Daoy (cell line): ENCODE results near the gene SCG3. TPM values are rescaled to one million over a fixed set of nuclear protein-coding genes. Genes with fewer than 3 reads are reported as not detected.

Source experiments
- DNase-seq: peaks from one replicate; pipeline ENCODE4 v3.0.0-alpha.2; 2015; ENCODE audit warnings: low read depth
- total RNA-seq: library from RNA; depleted of rRNA; stranded (reverse); fragments of >200 nt; shearing (Covaris generic); gene quantifications from 2 replicates; pipeline ENCODE4 v1.2.3, GENCODE V29; 2014

The SCG3 gene
- total RNA-seq, 1 experiment from 2014 or later, result 0.86 TPM

GRCh38 chr15:51727141-51727897 lies 46.0 kb downstream of the SCG3 start:
- DNase-seq, result peak; percentile 75

GRCh38 chr15:51731549-51732267 lies 50.4 kb downstream of the SCG3 start:
- peak; percentile 85 for DNase-seq

GRCh38 chr15:51732646-51733045 lies 51.3 kb downstream of the SCG3 start:
- DNase-seq, result no peak

GRCh38 chr15:51735228-51736010 lies 54.1 kb downstream of the SCG3 start:
- no peak for DNase-seq

GRCh38 chr15:51736069-51736468 lies 54.8 kb downstream of the SCG3 start:
- DNase-seq, result peak; percentile 50

- DNase-seq, result peak; percentile 74
Observed at GRCh38 chr15:51736751-51737521, 55.6 kb downstream of the SCG3 start.

- DNase-seq, result peak; percentile 91
Observed at GRCh38 chr15:51737522-51738305, 56.4 kb downstream of the SCG3 start, which contains the start of gene LYSMD2. LYSMD2 (minus strand) TSS chr15:51737655; CDS start chr15:51737622, 33 bp downstream.

- DNase-seq, result no peak
Observed at GRCh38 chr15:51738553-51738952, 57.2 kb downstream of the SCG3 start.

- DNase-seq, result no peak
Observed at GRCh38 chr15:51739061-51739712, 57.9 kb downstream of the SCG3 start.

- no peak for DNase-seq
Observed at GRCh38 chr15:51749307-51749706, 68.0 kb downstream of the SCG3 start.

- no peak for DNase-seq
Observed at GRCh38 chr15:51750186-51750585, 68.9 kb downstream of the SCG3 start.

- peak; percentile 79 for DNase-seq
Observed at GRCh38 chr15:51750792-51751696, 69.7 kb downstream of the SCG3 start, which contains the start of gene TMOD2. TMOD2 (plus strand) TSS chr15:51751597; CDS start chr15:51766442, 14,845 bp downstream.

- peak; percentile 81 for DNase-seq
Observed at GRCh38 chr15:51751697-51752683, 70.7 kb downstream of the SCG3 start.

GRCh38 chr15:51752888-51753287 lies 71.6 kb downstream of the SCG3 start:
- DNase-seq, result no peak

GRCh38 chr15:51754267-51754666 lies 73.0 kb downstream of the SCG3 start:
- DNase-seq, result no peak

GRCh38 chr15:51755790-51756189 lies 74.5 kb downstream of the SCG3 start:
- DNase-seq, result no peak

- DNase-seq, result no peak
Observed at GRCh38 chr15:51756482-51756881, 75.2 kb downstream of the SCG3 start.

- DNase-seq, result no peak
Observed at GRCh38 chr15:51757450-51757849, 76.1 kb downstream of the SCG3 start.
